Liver (tissue), 3 donors: Measurements from ENCODE around the gene SH3BP1.

Experiments
- GABPA ChIP-seq, 2 donors: IDR thresholded peaks in 1 of 2; conservative IDR thresholded peaks in 1 of 2; 2 replicates each; pipeline ENCODE4 v1.6.1; 2016; ENCODE audit warnings: antibody characterized with exemption in 2 of 2, mild to moderate bottlenecking in 1 of 2, moderate library complexity in 1 of 2
- SP1 ChIP-seq: IDR thresholded peaks from 2 replicates; pipeline ENCODE4 v1.6.1; 2018; ENCODE audit warnings: antibody characterized with exemption, mild to moderate bottlenecking
- TAF1 ChIP-seq: conservative IDR thresholded peaks from 2 replicates; pipeline ENCODE4 v1.6.1; 2016; ENCODE audit warnings: antibody characterized with exemption, mild to moderate bottlenecking
- TF ChIP-seq, protein P1 (sequence below): fragments of 150-350 bp; IDR thresholded peaks from 2 replicates; pipeline ENCODE4 v1.5.1; 2017; ENCODE audit warnings: improper control_type of control experiment, low read depth, low read length; ENCODE audit not compliant: missing input control
- TF ChIP-seq, protein P2 (sequence below): IDR thresholded peaks from 2 replicates; pipeline ENCODE4 v1.6.1; 2016; ENCODE audit warnings: antibody characterized with exemption
- donor health status: healthy.
- donor health status: healthy.

- TF ChIP-seq, protein P1, sequence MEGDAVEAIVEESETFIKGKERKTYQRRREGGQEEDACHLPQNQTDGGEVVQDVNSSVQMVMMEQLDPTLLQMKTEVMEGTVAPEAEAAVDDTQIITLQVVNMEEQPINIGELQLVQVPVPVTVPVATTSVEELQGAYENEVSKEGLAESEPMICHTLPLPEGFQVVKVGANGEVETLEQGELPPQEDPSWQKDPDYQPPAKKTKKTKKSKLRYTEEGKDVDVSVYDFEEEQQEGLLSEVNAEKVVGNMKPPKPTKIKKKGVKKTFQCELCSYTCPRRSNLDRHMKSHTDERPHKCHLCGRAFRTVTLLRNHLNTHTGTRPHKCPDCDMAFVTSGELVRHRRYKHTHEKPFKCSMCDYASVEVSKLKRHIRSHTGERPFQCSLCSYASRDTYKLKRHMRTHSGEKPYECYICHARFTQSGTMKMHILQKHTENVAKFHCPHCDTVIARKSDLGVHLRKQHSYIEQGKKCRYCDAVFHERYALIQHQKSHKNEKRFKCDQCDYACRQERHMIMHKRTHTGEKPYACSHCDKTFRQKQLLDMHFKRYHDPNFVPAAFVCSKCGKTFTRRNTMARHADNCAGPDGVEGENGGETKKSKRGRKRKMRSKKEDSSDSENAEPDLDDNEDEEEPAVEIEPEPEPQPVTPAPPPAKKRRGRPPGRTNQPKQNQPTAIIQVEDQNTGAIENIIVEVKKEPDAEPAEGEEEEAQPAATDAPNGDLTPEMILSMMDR = no peak
- TF ChIP-seq GABPA (IDR thresholded peaks at IDR 0.05 in 1 of 2, conservative IDR thresholded peaks at IDR 0.05 in 1 of 2) (no peak), TAF1 (no peak), SP1 (no peak)
- TF ChIP-seq, protein P2, sequence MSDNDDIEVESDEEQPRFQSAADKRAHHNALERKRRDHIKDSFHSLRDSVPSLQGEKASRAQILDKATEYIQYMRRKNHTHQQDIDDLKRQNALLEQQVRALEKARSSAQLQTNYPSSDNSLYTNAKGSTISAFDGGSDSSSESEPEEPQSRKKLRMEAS = no peak
Observed at GRCh38 chr22:37594237-37594636, 45.2 kb upstream of the SH3BP1 start.
